Smooth muscle cell (in vitro differentiated cells): ENCODE results near the gene SMYD4. TPM values are rescaled to one million over a fixed set of nuclear protein-coding genes. Genes with fewer than 3 reads are reported as not detected.
A peak's percentile ranks its signal among the peaks of the same experiment; 100 is the strongest.
"Not testable (repeated sequence)": the region's sequence is repeated elsewhere in the genome, so short reads cannot be mapped to it uniquely, and the experiment has no call there.

ENCODE experiments used
- DNase-seq: peaks from one replicate; lab custom pipeline; 2025; ENCODE audit not compliant: unreplicated experiment; lab: John Stamatoyannopoulos, UW
- H2AFZ ChIP-seq: fragments of 200-600 bp; sonication (generic); 2 replicates; pipeline ENCODE4 v1.6.0; 2016; ENCODE audit warnings: antibody characterized with exemption, low read depth, mild to moderate bottlenecking
- H3F3A ChIP-seq: fragments of 200-600 bp; sonication (generic); 2 replicates; pipeline ENCODE4 v1.6.0; 2017; ENCODE audit warnings: antibody characterized with exemption, low read depth
- H3K27ac ChIP-seq: fragments of 200-600 bp; sonication (generic); 2 replicates; pipeline ENCODE4 v1.5.1; 2016; ENCODE audit warnings: low read depth, mild to moderate bottlenecking
- H3K27me3 ChIP-seq: fragments of 200-600 bp; sonication (generic); 2 replicates; pipeline ENCODE4 v1.6.1; 2016; ENCODE audit warnings: low read depth, mild to moderate bottlenecking
- H3K36me3 ChIP-seq: fragments of 200-600 bp; sonication (generic); 2 replicates; pipeline ENCODE4 v1.5.1; 2016; ENCODE audit warnings: low read depth
- H3K4me1 ChIP-seq: fragments of 200-600 bp; sonication (generic); 2 replicates; pipeline ENCODE4 v1.5.1; 2016; ENCODE audit warnings: low read depth
- H3K4me2 ChIP-seq: fragments of 200-600 bp; sonication (generic); 2 replicates; pipeline ENCODE4 v1.6.0; 2016; ENCODE audit warnings: mild to moderate bottlenecking
- H3K4me3 ChIP-seq: fragments of 200-600 bp; sonication (generic); 2 replicates; pipeline ENCODE4 v1.5.1; 2016; ENCODE audit warnings: mild to moderate bottlenecking
- H3K79me2 ChIP-seq: fragments of 200-600 bp; sonication (generic); 2 replicates; pipeline ENCODE4 v1.6.0; 2016; ENCODE audit warnings: low read depth, mild to moderate bottlenecking
- H3K9ac ChIP-seq: fragments of 200-600 bp; sonication (generic); 2 replicates; pipeline ENCODE4 v1.6.0; 2016; ENCODE audit warnings: low read depth
- H3K9me3 ChIP-seq: fragments of 200-600 bp; sonication (generic); replicated peaks from 2 replicates; pipeline ENCODE4 v1.5.1; 2016; ENCODE audit warnings: low read depth
- H4K20me1 ChIP-seq: fragments of 200-600 bp; sonication (generic); 2 replicates; pipeline ENCODE4 v1.6.0; 2016; ENCODE audit warnings: low read depth
- WGBS: methylation state at CpG from one replicate; pipeline ENCODE4 v1.1.7; 2016; ENCODE audit warnings: low lambda C conversion rate; 5-methylcytosine and 5-hydroxymethylcytosine counted together
- polyA plus RNA-seq: library from polyadenylated mRNA; unstranded; fragments of >200 nt; fragmentation: Nextera tagmentation; extraction: Ambion mirVana; gene quantifications from 2 replicates; pipeline ENCODE4 v1.2.1, GENCODE V29; 2016
- total RNA-seq: library from RNA; depleted of rRNA; stranded (reverse); fragments of >200 nt; gene quantifications from 2 replicates; pipeline ENCODE4 v1.2.3, GENCODE V29; 2014
- TF ChIP-seq, protein P1 (sequence below): fragments of 200-600 bp; sonication (generic); IDR thresholded peaks from 2 replicates; pipeline ENCODE4 v1.5.1; 2017; ENCODE audit warnings: borderline replicate concordance, mild to moderate bottlenecking, antibody characterized with exemption; ENCODE audit not compliant: insufficient read depth, poor library complexity, severe bottlenecking

Gene SMYD4
- total and polyA plus RNA-seq, 2 experiments from 2014 or later = 9.5 to 11.1 TPM

DNA sequence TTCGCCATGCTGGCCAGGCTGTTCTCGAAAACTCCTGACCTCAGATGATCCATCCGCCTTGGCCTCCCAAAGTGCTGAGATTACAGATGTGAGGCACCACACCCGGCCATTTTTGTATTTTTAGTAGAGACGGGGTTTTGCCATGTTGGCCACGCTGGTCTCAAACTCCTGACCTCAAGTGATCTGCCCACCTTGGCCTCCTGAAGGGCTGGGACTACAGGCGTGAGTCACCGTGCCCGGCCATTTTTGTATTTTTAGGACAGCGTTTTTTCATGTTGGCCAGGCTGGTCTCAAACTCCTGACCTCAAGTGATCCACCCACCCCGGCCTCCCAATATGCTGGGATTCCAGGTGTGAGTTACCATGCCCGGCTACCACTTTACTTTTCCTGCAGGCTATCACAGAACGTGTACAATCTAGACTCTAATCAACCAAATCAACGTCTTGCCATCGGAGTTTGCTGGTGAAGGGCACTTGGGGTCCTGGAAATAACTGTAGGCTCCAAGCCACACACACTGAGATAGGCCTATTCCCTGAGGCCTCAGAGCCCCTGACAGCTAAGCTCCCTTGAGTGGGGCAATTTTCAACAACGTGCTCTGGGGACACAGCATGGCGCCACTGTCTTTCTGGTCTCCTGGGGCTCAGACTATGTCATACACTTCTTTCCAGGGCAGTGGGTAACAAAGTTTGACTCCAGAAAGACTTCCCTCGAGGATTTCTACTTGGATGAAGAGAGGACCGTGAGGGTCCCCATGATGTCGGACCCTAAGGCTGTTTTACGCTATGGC lies 55.1 kb downstream of the SMYD4 start:
- Histone ChIP-seq H2AFZ (no peak overlapping the region), H3F3A (peaks cover 33% of the 10 kb centered on the region), H3K27me3 (no peaks in the 10 kb centered on the region), H3K27ac (peak overlapping the region; percentile 82), H3K9me3 (no peaks in the 10 kb centered on the region), H3K4me3 (no peak overlapping the region), H3K9ac (no peak overlapping the region), H3K36me3 (no peaks in the 10 kb centered on the region), H3K79me2 (no peaks in the 10 kb centered on the region), H3K4me2 (no peak overlapping the region), H3K4me1 (no peaks in the 10 kb centered on the region), H4K20me1 (no peaks in the 10 kb centered on the region)
- DNase-seq = no peak
- WGBS = 95% methylated on average over 21 of the region's 21 CpGs
- TF ChIP-seq, protein P1, sequence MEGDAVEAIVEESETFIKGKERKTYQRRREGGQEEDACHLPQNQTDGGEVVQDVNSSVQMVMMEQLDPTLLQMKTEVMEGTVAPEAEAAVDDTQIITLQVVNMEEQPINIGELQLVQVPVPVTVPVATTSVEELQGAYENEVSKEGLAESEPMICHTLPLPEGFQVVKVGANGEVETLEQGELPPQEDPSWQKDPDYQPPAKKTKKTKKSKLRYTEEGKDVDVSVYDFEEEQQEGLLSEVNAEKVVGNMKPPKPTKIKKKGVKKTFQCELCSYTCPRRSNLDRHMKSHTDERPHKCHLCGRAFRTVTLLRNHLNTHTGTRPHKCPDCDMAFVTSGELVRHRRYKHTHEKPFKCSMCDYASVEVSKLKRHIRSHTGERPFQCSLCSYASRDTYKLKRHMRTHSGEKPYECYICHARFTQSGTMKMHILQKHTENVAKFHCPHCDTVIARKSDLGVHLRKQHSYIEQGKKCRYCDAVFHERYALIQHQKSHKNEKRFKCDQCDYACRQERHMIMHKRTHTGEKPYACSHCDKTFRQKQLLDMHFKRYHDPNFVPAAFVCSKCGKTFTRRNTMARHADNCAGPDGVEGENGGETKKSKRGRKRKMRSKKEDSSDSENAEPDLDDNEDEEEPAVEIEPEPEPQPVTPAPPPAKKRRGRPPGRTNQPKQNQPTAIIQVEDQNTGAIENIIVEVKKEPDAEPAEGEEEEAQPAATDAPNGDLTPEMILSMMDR = no peak

DNA sequence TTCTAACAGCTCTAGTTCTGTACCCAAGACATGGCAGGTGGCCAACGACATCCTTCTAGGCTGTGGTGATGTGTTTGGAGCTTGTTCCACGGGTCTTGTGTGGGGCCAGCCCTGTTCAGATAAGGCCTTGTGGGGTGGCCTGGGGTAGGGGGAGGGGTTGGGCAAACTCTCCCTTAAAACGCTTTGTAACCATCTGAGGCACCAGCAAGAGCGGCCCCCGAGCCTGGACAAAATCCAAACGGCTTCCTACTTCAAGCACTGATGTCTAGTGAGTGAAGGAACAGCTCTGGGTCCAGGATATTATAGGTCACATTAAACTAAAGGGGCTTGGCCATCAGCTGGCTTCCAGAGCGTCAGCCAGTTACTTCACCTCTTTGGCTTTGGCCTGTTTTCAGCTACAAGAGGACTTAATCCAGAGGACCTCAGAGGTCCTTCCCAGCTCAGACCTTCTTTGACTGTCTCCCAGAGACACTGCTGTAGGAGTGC lies 56.0 kb downstream of the SMYD4 start:
- Histone ChIP-seq H3K4me3 (no peak overlapping the region), H3K9ac (no peak overlapping the region), H4K20me1 (no peaks in the 10 kb centered on the region), H3K27me3 (no peaks in the 10 kb centered on the region), H3K9me3 (no peaks in the 10 kb centered on the region), H3F3A (peaks cover 26% of the 10 kb centered on the region), H2AFZ (no peak overlapping the region), H3K79me2 (no peaks in the 10 kb centered on the region), H3K4me1 (no peaks in the 10 kb centered on the region), H3K4me2 (peak overlapping the region; percentile 52), H3K27ac (peak overlapping the region; percentile 82), H3K36me3 (no peaks in the 10 kb centered on the region)
- 60% methylated on average over 7 of the region's 7 CpGs for WGBS
- no peak for DNase-seq
- TF ChIP-seq, protein P1 = no peak

DNA sequence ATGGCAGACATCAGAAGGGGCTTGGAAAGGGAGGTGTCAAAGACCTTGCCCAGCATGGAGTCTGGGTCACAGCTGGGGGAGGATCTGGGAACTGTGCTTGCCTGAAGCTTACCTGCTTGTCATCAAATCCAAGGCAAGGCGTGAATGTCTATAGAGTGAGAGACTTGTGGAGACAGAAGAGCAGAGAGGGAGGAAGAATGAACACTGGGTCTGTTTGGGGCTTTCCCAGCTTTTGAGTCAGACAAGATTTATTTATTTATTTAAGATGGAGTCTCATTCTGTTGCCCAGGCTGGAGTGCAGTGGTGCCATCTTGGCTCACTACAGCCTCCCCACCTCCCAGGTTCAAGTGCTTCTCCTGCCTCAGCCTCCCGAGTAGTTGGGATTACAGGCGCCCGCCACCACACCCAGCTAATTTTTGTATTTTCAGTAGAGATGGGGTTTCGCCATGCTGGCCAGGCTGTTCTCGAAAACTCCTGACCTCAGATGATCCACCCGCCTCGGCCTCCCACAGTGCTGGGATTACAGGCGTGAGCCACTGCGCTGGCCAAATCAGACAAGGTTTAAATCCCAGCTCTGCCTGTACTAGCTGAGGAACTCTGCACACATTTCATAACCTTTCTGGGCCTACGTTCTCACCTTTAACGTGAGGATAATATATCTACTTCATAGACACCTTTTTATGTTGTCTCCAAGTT lies 56.6 kb downstream of the SMYD4 start:
- not testable (repeated sequence) for DNase-seq, H2AFZ ChIP-seq, H3K36me3 ChIP-seq, H3K4me3 ChIP-seq, H3K27me3 ChIP-seq, H3K79me2 ChIP-seq, H3K9me3 ChIP-seq, H4K20me1 ChIP-seq, H3K4me1 ChIP-seq
- Histone ChIP-seq H3F3A (peaks cover 25% of the 10 kb centered on the region), H3K27ac (peak overlapping the region; percentile 82), H3K4me2 (peak overlapping the region; percentile 52), H3K9ac (peak overlapping the region; percentile 28)
- 55% methylated on average over 12 of the region's 12 CpGs for WGBS

DNA sequence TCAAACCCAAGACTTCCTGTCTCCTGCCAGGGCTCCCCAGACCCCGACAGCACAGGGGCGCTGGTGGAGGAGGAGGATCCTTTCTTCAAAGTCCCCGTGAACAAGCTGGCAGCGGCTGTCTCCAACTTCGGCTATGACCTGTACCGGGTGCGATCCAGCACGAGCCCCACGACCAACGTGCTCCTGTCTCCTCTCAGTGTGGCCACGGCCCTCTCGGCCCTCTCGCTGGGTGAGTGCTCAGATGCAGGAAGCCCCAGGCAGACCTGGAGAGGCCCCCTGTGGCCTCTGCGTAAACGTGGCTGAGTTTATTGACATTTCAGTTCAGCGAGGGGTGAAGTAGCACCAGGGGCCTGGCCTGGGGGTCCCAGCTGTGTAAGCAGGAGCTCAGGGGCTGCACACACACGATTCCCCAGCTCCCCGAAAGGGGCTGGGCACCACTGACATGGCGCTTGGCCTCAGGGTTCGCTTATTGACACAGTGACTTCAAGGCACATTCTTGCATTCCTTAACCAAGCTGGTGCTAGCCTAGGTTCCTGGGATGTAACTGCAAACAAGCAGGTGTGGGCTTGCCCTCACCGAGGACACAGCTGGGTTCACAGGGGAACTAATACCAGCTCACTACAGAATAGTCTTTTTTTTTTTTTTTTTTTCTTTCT lies 59.8 kb downstream of the SMYD4 start:
- H4K20me1 ChIP-seq = no peaks in the 10 kb centered on the region
- no peak overlapping the region for H3K27ac ChIP-seq
- H3K4me2 ChIP-seq = no peak overlapping the region
- peaks cover 13% of the 10 kb centered on the region for H3F3A ChIP-seq
- no peaks in the 10 kb centered on the region for H3K36me3 ChIP-seq
- H3K9me3 ChIP-seq = no peaks in the 10 kb centered on the region
- no peaks in the 10 kb centered on the region for H3K4me1 ChIP-seq
- no peak for DNase-seq
- no peaks in the 10 kb centered on the region for H3K27me3 ChIP-seq
- no peak overlapping the region for H3K9ac ChIP-seq
- H3K4me3 ChIP-seq = no peak overlapping the region
- no peaks in the 10 kb centered on the region for H3K79me2 ChIP-seq
- TF ChIP-seq, protein P1 = no peak
- WGBS = 55% methylated on average over 21 of the region's 21 CpGs
- H2AFZ ChIP-seq = no peak overlapping the region
